ENCODE results near the gene HOXB5. TPM values are rescaled to one million over a fixed set of nuclear protein-coding genes. Genes with fewer than 3 reads are reported as not detected.

Gene HOXB5
- total RNA-seq, 4 donors from 2014 or later, result 0.72 to 3.3 (median 1.4) TPM

- DNase-seq (ENCODE audit: low spot score) (no peak), ATAC-seq (ENCODE audit: low FRiP score) (no peak)
- no peak for TF ChIP-seq CTCF (IDR thresholded peaks at IDR 0.05)
These were observed 25.8 kb downstream of the HOXB5 start for GRCh38 chr17:48567646-48568354.

GRCh38 chr17:48567209-48567608 is 26.4 kb downstream of the HOXB5 start:
- DNase-seq (ENCODE audit: low spot score) (no peak), ATAC-seq (ENCODE audit: low FRiP score) (no peak)
- TF ChIP-seq CTCF (IDR thresholded peaks at IDR 0.05), result no peak

- no peak for ATAC-seq (ENCODE audit: low FRiP score)
- DNase-seq (ENCODE audit: low spot score), result no peak
- TF ChIP-seq CTCF (IDR thresholded peaks at IDR 0.05), result no peak
These were observed 26.9 kb downstream of the HOXB5 start for GRCh38 chr17:48566717-48567116.

GRCh38 chr17:48565925-48566710 is 27.5 kb downstream of the HOXB5 start:
- DNase-seq (ENCODE audit: low spot score), result no peak
- ATAC-seq (ENCODE audit: low FRiP score), result no peak
- TF ChIP-seq CTCF (IDR thresholded peaks at IDR 0.05), result no peak

GRCh38 chr17:48565022-48565554 is 28.5 kb downstream of the HOXB5 start:
- TF ChIP-seq CTCF (IDR thresholded peaks at IDR 0.05), result no peak
- ATAC-seq (ENCODE audit: low FRiP score) (no peak), DNase-seq (ENCODE audit: low spot score) (no peak)

GRCh38 chr17:48564188-48565021 is 29.2 kb downstream of the HOXB5 start:
- no peak for DNase-seq (ENCODE audit: low spot score)
- peak; percentile 24 for ATAC-seq (ENCODE audit: low FRiP score)
- no peak for TF ChIP-seq CTCF (IDR thresholded peaks at IDR 0.05)

Measured in omental fat pad (tissue), 4 donors.